ENCODE results near the gene FBLN2. TPM values are rescaled to one million over a fixed set of nuclear protein-coding genes. Genes with fewer than 3 reads are reported as not detected.

Gene FBLN2
- polyA plus RNA-seq, 1 donor: 14.4 TPM

DNA sequence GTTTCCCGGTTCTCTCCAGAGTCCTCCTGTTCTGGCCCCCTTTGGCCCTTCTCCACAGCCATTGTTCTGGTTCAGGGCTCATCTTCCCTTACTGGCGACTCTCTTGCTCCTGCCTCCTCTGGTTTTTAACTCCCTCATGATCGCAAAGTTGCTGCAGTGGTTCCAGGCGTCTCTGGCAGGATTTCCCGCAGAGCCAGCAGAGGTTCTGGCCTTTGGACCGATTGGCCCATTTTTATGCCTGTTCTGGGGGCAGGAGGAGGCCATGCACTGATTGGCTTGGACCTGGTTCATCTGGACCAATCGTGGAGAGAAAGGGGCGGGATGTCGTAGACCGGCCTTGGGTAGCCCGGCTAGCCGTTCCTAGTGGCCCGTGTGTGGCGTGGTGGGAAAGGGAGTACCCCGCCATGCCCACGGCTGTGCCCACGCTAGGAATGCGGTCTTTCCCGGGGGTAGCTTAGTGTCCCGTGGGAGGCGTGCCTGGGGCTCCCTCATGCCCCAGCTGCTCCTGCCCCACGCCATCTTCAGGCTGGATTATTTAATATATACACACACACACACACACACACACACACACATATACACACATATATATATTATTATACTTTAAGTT is 113.4 kb downstream of the FBLN2 start:
- Histone ChIP-seq H3K4me3 (ENCODE audit: low read length) (no peak overlapping the region), H3K4me1 (ENCODE audit: control insufficient read depth, insufficient read depth, low read length) (no peaks in the 10 kb centered on the region), H3K36me3 (ENCODE audit: control insufficient read depth, insufficient read depth, low read length) (no peaks in the 10 kb centered on the region), H3K27ac (ENCODE audit: low read length) (no peak overlapping the region), H3K27me3 (ENCODE audit: control insufficient read depth, insufficient read depth, low read length) (peaks cover 19% of the 10 kb centered on the region), H3K9me3 (ENCODE audit: control insufficient read depth, low read depth, low read length) (no peaks in the 10 kb centered on the region)
- WGBS (ENCODE audit: insufficient coverage, low lambda C conversion rate): no CpG with 5 or more reads among the region's 22 CpGs
- no peak for DNase-seq

DNA sequence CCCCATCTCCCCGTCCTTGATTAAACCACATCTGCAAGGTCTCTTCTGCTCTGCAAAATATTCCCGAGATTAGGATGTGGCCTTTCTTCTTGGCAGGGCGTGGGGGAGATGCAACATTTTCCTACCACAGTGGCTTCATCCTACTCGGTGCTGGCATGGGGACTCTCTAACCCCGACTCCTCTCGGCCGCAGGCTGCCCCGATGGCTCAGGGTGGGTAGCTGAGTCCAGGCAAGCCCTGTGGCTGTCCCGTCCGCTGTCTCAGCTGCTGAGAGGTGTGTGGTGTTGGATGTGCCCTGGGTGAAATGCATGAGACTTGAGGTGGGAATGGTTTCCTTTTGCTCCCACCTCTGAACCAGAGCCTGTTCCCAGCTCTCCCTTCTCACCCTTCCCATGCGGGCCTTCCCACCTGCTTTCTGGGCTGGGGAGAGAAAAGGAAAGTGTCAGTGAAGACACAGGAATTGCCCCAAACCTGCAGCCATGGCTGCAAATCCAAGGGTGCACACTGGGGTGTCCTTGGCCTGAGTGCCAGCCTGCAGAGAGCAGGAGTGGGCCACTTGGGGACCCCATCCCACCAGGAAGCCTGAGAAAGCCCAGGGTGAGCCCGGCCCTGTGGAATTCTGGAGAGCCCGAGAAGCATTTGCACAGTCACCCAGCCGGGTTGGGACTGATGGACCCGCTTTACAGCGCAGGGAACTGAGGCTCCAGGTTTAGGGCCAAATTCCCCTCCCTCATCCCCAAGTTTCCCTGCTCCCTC is 115.0 kb downstream of the FBLN2 start:
- WGBS (ENCODE audit: insufficient coverage, low lambda C conversion rate): no CpG with 5 or more reads among the region's 16 CpGs
- no peaks in the 10 kb centered on the region for H3K4me1 ChIP-seq (ENCODE audit: control insufficient read depth, insufficient read depth, low read length)
- H3K27me3 ChIP-seq (ENCODE audit: control insufficient read depth, insufficient read depth, low read length): peaks cover 6% of the 10 kb centered on the region
- no peaks in the 10 kb centered on the region for H3K9me3 ChIP-seq (ENCODE audit: control insufficient read depth, low read depth, low read length)
- DNase-seq: no peak
- H3K4me3 ChIP-seq (ENCODE audit: low read length): no peak overlapping the region
- H3K36me3 ChIP-seq (ENCODE audit: control insufficient read depth, insufficient read depth, low read length): no peaks in the 10 kb centered on the region
- no peak overlapping the region for H3K27ac ChIP-seq (ENCODE audit: low read length)

DNA sequence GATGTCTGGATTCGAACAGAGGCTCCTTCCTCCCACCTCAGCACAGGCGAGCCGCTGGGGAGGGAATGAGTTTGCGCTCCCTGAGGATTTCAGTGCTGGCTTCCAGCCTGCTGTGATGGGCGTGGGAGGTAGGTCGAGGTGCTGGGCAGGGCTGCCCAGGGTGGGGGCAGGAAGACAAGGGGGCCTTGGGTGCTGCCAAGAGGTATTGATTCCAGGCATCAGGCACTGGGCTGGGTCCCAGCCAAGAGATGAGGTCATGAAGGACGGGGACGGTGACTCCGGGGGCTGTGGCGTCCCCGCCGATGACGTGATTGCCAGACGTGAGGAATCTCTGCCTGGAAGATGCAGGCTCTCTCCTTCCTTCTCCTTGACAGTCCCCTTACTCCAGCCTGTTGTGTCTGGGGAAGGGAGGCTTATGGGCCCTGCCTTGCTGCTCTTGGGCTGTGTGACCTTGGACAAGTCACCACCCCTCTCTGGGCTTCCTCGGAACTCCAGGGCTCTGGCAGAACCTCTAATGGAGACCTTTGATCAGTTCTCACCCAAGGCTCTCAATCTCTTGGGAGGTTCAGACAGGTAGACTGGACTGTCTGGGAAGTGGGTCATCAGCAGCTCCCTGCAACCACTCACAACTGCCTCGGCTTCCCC is 116.8 kb downstream of the FBLN2 start:
- Histone ChIP-seq H3K9me3 (ENCODE audit: control insufficient read depth, low read depth, low read length) (no peaks in the 10 kb centered on the region), H3K27me3 (ENCODE audit: control insufficient read depth, insufficient read depth, low read length) (peaks cover 2% of the 10 kb centered on the region), H3K4me3 (ENCODE audit: low read length) (no peak overlapping the region), H3K36me3 (ENCODE audit: control insufficient read depth, insufficient read depth, low read length) (no peaks in the 10 kb centered on the region), H3K27ac (ENCODE audit: low read length) (no peak overlapping the region), H3K4me1 (ENCODE audit: control insufficient read depth, insufficient read depth, low read length) (no peaks in the 10 kb centered on the region)
- WGBS (ENCODE audit: insufficient coverage, low lambda C conversion rate): no CpG with 5 or more reads among the region's 16 CpGs
- no peak for DNase-seq

DNA sequence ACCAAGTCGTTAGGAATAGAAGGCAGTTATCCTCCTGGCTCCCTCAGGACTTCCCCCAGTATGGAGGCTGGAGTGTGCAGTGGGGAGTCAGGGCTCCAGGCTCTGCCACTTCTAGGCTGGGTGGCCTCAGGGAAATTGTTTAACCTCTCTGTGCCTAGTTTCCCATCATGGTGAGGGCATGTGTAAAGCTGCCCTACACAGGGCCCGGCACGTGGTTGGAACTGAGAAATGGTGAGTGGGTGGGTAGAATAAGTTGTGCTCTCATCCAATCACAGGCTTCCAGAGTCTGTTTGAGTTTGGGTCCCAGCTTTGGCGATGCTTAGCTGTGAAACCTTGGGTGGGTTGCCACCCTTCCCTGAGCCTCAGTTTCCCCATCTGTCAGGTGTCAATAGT is 117.3 kb downstream of the FBLN2 start:
- no CpG with 5 or more reads among the region's 4 CpGs for WGBS (ENCODE audit: insufficient coverage, low lambda C conversion rate)
- Histone ChIP-seq H3K9me3 (ENCODE audit: control insufficient read depth, low read depth, low read length) (no peaks in the 10 kb centered on the region), H3K4me1 (ENCODE audit: control insufficient read depth, insufficient read depth, low read length) (no peaks in the 10 kb centered on the region), H3K4me3 (ENCODE audit: low read length) (no peak overlapping the region), H3K27ac (ENCODE audit: low read length) (no peak overlapping the region), H3K36me3 (ENCODE audit: control insufficient read depth, insufficient read depth, low read length) (no peaks in the 10 kb centered on the region), H3K27me3 (ENCODE audit: control insufficient read depth, insufficient read depth, low read length) (peaks cover 2% of the 10 kb centered on the region)
- DNase-seq: no peak

DNA sequence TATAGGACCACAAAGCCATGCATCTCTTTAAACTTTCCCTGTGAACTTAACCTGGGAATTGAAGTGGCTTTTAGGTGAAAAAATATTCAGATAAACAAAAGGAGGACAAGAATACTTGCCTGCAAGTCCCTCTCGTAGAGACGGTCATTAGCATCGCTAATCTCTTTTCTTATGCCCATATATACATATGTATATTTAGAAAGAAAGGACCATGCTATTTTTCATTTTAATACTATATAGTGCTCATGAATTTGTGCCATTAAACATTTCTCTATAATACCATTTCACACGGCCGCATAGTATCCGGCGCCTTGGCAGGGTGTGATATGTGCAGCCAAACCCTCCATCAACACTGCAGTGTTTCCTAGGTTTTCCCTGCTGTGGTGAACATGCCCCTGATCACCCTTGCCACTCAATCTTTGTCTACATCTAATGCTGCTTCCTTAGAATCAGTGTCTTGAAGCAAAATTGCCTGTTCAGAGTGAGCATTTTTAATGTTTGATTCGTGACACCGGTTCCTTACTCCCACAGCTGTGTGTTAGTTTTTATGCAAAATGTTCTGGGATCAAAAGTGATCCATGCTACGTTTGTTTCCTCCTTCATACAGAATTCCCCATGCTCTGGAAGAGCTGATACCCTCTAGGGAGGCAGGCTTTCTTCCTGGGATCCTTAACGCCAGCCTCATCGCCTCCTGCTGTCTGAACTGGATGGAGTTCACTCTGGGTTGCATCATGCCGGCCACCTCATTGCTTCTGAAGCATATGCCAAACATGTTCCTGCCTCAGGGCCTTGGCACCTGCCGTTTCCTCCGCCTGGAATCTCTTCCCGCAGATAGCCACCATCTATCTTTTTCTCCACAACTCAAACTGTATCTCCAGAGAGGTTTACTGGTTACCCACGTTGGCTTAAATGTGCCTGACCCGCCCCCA is 118.1 kb downstream of the FBLN2 start:
- H3K36me3 ChIP-seq (ENCODE audit: control insufficient read depth, insufficient read depth, low read length): no peaks in the 10 kb centered on the region
- H3K27me3 ChIP-seq (ENCODE audit: control insufficient read depth, insufficient read depth, low read length): peaks cover 4% of the 10 kb centered on the region
- no peaks in the 10 kb centered on the region for H3K9me3 ChIP-seq (ENCODE audit: control insufficient read depth, low read depth, low read length)
- no peak overlapping the region for H3K4me3 ChIP-seq (ENCODE audit: low read length)
- no peaks in the 10 kb centered on the region for H3K4me1 ChIP-seq (ENCODE audit: control insufficient read depth, insufficient read depth, low read length)
- H3K27ac ChIP-seq (ENCODE audit: low read length): no peak overlapping the region
- no peak for DNase-seq
- WGBS (ENCODE audit: insufficient coverage, low lambda C conversion rate): 80% methylated on average over 2 of the region's 18 CpGs

DNA sequence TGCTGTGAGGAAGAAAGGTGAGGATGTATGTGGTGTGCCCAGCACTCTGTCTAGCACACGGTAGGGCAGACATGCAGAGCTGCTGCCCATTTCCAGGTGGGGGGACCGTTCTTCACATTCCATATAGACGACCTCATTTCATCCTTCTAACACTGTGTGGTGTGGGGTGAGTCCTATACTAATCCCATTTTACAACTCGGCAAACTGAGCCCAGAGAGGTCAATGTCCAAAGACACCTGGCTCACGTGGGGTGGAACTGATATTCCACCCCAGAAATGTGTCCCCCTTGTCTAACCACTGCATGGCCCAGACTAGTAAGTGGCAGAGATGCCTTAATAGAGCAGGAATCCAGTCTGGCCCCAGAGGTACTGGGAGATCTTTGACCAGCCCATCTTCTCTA is 119.2 kb downstream of the FBLN2 start:
- Histone ChIP-seq H3K27ac (ENCODE audit: low read length) (no peak overlapping the region), H3K27me3 (ENCODE audit: control insufficient read depth, insufficient read depth, low read length) (peaks cover 5% of the 10 kb centered on the region), H3K4me3 (ENCODE audit: low read length) (no peak overlapping the region), H3K4me1 (ENCODE audit: control insufficient read depth, insufficient read depth, low read length) (no peaks in the 10 kb centered on the region), H3K36me3 (ENCODE audit: control insufficient read depth, insufficient read depth, low read length) (no peaks in the 10 kb centered on the region), H3K9me3 (ENCODE audit: control insufficient read depth, low read depth, low read length) (no peaks in the 10 kb centered on the region)
- DNase-seq: no peak
- WGBS (ENCODE audit: insufficient coverage, low lambda C conversion rate): 80% methylated on average over 1 of the region's 5 CpGs

DNA sequence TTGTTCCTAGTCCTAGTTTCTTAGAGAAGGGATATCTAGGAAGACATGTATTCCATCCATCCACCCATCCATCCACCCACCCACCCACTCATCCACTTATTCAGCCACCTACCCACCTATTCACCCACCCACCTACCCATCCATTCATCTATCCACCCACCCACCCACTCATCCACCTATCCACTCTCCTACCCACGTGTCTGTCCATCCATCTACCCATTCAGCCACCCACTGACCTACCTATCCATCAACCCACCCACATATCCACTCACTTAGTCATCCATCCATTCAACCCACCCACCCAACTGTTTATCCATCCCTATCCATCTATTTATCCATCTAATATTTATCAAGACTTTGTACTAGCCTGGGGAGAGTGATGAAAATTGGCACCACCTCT is 120.5 kb downstream of the FBLN2 start:
- WGBS (ENCODE audit: insufficient coverage, low lambda C conversion rate): no CpG with 5 or more reads among the region's 1 CpG
- H3K4me1 ChIP-seq (ENCODE audit: control insufficient read depth, insufficient read depth, low read length): no peaks in the 10 kb centered on the region
- no peaks in the 10 kb centered on the region for H3K36me3 ChIP-seq (ENCODE audit: control insufficient read depth, insufficient read depth, low read length)
- H3K9me3 ChIP-seq (ENCODE audit: control insufficient read depth, low read depth, low read length): no peaks in the 10 kb centered on the region
- no peak overlapping the region for H3K27ac ChIP-seq (ENCODE audit: low read length)
- H3K4me3 ChIP-seq (ENCODE audit: low read length): no peak overlapping the region
- H3K27me3 ChIP-seq (ENCODE audit: control insufficient read depth, insufficient read depth, low read length): peaks cover 6% of the 10 kb centered on the region
- DNase-seq: no peak

DNA sequence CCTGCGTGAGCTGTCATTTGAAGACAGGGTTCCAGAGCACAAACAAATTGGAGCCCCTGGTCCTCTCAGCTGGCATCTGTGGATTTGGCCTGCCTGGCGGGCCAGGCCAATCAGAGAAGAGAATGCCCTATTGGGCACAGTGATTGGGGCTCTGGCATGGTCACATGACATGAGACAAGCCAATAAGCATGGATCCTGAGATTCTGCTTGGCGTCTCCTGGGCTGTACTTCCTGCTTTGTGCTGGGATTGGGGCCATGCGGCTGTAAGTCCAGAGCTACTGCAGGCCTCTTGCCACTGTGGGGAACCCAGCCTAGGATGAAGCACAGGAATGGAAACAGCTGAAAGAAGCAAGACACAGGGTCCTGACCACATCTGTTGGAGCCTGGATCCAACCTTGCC is 121.4 kb downstream of the FBLN2 start:
- no peak overlapping the region for H3K27ac ChIP-seq (ENCODE audit: low read length)
- H3K4me3 ChIP-seq (ENCODE audit: low read length): no peak overlapping the region
- no CpG with 5 or more reads among the region's 4 CpGs for WGBS (ENCODE audit: insufficient coverage, low lambda C conversion rate)
- H3K9me3 ChIP-seq (ENCODE audit: control insufficient read depth, low read depth, low read length): no peaks in the 10 kb centered on the region
- peaks cover 8% of the 10 kb centered on the region for H3K27me3 ChIP-seq (ENCODE audit: control insufficient read depth, insufficient read depth, low read length)
- H3K4me1 ChIP-seq (ENCODE audit: control insufficient read depth, insufficient read depth, low read length): no peaks in the 10 kb centered on the region
- H3K36me3 ChIP-seq (ENCODE audit: control insufficient read depth, insufficient read depth, low read length): no peaks in the 10 kb centered on the region
- DNase-seq: no peak

DNA sequence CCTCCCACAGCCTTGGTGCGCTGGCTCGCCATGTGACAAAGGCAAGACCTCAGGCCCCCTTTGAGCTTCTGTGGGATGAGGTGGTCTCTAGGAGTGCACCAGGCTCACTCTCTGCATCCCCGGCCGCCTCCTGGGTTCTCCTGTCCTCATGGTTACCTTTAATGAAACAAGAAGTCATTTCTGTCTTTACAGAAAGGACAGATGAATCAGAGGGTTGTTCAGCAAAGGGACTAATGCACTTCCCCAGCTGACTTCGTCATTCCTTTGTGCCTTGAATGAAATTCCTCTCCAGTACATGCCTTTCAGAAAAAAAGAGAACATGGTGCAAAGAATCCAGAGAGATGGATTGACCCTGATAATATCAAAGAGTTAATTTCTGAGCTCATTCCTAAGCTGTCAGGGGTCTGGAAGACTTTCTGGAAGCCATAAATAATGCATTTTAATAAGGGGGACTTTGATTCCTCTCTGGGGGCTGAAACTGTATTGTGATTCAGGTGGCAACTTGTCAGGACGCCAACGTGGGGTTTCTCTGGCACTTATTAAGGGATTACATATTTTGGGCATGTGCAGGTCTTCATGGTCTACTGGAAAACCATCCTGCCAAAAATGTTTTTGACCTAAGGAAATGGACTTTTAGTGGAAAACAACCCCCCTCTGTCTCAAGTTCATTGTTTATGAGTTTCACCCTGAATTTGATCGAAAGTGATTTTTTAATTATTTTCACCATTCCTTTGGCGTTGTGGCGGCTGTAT is 122.7 kb downstream of the FBLN2 start:
- no peak overlapping the region for H3K4me3 ChIP-seq (ENCODE audit: low read length)
- 100% methylated on average over 1 of the region's 10 CpGs for WGBS (ENCODE audit: insufficient coverage, low lambda C conversion rate)
- DNase-seq: no peak
- no peaks in the 10 kb centered on the region for H3K9me3 ChIP-seq (ENCODE audit: control insufficient read depth, low read depth, low read length)
- H3K36me3 ChIP-seq (ENCODE audit: control insufficient read depth, insufficient read depth, low read length): no peaks in the 10 kb centered on the region
- no peaks in the 10 kb centered on the region for H3K4me1 ChIP-seq (ENCODE audit: control insufficient read depth, insufficient read depth, low read length)
- peaks cover 12% of the 10 kb centered on the region for H3K27me3 ChIP-seq (ENCODE audit: control insufficient read depth, insufficient read depth, low read length)
- no peak overlapping the region for H3K27ac ChIP-seq (ENCODE audit: low read length)
